NCI-H69 (cell line): ENCODE results near the gene PHLPP1.

Experiments
- DNase-seq: peaks from one replicate; lab custom pipeline; 2025; lab: John Stamatoyannopoulos, UW

The PHLPP1 gene

DNA sequence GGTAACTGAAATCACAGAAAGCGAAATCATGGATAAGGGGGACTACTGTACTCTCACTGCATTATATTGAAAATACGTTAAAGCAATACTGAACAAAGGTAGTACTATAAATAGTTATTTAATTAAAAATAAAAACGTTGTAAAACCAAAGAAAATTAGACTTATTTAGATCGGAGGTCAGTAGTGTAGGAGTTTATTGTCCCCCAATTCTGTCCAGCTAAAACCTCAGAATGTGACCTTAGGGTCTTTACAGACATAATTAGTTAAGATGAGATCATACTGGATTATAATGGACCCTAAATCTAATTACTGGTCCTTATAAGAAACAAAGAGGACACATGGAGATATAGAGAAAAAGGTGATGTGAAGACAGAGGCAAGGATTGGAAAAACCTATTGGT lies 95.3 kb downstream of the PHLPP1 start:
- no peak for DNase-seq

DNA sequence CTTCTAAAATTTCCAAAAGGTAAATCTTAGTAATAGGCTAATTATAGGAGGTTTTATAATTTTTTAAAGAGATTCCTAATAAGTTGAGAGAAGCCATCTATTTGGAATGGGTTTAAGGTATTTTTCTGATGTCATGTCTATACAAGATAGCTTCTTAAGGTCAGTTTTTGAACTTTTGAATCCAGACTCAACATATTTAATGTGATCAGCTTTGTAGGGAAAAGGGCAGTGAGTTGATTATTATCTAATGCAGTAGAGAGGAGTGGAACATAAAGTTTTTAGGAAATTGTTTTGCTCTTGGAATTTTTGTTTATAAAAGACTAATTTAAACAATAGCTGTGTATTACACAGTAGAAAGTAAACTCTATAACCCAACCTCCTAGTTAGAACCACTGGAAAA lies 96.3 kb downstream of the PHLPP1 start:
- DNase-seq: no peak

DNA sequence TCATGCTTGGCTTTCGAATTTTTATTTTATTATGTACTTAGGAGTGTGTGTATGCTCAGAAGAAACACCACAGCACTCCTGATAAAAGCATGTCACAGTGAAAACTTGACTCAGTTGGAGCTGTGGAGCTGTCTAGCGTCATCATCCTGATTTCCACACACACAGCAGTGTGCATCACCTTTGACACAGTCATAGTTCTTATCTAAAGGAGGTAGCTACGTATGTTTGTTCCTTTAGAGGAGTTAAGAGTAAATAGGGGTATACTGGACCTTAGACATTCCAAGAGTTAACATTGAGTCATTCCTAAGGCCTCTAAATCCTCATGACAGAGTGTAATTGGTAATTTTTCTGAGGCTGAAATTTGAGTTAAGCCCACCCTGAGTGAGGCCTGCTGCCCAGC lies 96.9 kb downstream of the PHLPP1 start:
- DNase-seq: no peak

DNA sequence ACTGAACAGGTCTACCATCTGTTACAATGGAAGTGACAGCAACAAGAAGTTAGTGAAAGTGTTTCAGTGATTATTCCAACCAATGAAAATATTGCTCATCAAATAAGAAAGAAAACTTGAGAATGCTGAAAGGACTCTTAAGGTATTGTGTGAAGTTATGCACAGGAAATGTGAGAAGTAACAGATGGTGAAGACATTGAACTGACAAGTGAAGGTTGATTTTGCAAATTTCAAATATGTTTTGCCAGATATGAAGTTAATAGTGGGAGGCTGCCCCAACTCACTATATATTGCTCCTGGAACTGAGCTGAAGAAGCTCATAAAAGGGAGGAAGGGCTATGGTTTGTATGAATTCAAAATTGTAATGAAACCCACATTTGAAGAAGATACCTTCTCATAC lies 97.5 kb downstream of the PHLPP1 start:
- no peak for DNase-seq

DNA sequence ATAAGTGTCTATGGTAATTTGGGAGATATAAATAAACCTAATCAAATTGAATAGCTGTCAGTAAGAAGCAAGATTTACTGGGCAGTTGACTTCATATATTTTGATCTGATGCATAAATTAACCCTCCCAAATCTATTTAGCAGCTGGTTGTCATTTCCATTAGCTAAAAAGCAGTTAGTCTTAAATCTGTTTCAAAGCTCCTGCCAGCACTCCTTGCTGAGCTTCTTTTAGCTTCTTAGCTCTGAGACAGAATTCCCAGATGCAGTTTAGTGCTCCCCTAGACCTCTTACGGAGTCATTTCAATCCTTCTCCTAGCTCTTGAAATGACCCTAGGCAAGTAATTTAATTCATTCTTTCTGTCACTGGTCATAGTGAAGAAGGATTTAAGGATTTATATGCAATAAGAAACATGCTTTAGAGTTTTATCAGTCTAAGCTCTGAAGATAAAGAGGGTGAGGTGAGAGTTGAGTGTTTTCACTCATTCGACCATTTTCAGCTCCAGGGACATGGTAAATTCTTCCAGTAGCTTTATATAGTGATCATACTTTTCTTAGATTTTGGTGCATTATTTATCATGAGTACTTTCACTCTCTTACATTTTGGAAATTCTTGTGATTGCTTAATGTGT lies 98.9 kb downstream of the PHLPP1 start:
- DNase-seq: peak; percentile 32

DNA sequence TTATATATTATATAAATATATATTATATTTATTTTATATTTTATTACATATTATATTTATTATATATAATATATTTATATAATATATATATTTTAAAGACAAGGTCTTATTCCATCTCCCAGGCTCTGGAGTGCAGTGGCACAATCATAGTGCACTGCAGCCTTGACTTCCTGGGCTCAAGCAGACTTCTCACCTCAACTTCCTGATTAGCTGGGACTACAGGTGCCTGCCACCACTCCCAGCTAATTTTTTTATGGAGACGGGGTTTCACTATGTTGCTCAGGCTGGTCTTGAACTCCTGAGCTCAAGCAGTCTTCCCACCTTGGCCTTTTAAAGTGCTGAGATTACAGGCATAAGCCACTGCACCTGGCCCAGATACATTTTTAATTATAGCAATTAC lies 110.0 kb downstream of the PHLPP1 start:
- peak; percentile 73 for DNase-seq

DNA sequence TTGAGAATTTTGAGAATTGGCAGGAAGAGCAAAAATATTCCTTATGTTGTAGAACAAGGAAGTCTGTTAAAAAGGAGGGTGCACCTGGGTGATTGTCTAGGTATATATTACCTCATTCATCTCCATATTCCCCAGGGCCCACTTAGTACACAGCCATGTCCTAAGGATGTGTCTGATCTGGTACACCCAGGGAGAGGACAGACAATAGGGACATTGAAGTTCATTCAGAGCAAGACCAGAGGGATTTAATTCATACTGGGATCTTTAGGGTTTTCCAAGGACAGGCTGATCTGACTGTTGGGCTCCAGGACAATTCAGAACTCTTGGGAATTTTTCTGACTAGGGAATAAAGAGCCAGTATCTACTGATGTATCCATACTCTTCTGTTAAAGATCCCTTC lies 112.1 kb downstream of the PHLPP1 start:
- peak; percentile 99 for DNase-seq

DNA sequence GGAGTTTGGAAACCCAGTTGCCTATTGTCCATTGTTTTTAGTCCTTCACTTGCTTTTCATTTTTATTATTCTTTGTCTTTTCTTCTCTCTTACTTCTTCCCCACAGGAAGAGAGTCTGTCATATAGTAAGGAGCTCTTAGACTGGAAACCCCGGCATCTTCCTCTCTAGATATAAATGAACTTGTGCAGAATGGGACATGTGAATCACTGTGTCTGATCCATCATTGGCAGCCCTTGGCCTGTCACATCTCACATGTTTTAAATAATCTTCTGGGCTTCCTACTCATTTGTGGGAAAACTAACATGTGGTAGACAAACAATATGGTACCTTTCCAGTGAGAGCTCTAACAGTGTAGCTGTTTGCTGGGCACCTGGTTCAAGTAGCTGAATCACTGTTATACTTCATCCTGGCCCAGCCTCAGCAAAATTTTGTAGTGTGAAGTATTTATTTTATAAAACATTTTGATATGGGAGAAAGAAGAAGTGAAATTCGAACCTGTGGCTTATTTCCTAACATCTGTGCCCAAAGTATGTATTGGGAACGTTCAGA lies 112.8 kb downstream of the PHLPP1 start:
- peak; percentile 31 for DNase-seq

DNA sequence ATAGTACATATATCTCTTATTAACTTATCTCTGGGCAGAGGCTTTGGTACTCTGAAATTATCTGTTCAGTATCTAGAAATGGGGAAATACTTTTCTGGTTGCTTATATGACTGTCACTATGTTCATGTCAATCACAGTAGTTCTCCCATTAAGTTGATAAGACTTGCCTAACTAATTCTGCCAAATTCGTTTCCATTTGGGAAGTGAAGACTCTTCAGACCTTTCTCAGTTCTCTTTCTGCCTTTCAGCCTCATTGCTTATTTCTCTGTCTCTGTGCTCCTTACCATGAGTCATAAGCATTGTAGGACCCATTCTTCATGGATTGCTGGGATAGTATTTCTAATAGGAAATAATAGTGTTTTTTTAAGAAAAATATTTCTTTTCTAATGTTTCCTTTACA lies 113.5 kb downstream of the PHLPP1 start:
- no peak for DNase-seq

DNA sequence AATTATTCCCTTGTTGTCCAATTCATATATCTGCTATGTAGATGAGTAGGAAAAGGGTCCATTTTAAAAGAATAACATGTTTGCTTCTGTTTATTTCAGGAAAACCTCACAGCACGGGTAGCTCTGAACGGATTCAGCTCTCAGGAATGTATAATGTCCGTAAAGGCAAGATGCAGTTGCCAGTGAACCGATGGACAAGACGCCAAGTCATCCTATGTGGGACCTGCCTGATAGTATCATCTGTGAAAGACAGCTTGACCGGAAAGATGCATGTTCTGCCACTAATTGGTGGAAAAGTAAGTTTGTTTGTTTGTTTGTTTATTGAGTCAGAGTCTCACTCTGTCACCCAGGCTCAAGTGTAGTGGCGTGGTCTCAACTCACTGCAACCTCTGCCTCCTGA lies 114.6 kb downstream of the PHLPP1 start:
- DNase-seq: no peak

DNA sequence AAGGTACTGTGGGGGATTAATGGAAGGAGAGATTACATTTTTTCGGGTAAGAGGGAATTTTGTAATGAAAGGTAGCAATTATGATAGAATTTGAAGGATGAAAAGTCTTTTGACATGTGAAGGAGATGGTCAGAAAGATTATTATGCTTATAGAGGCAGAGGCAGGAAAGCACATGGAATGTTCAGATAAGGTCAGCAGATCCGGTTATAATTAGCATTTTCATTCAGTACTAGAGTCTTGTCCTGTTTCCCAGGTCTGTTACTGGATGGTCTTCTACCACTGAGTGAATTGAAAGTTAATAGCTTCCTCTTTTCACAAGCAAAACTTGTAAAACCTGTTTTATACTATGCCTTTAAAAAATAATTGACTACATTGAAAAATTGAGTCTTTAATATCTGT lies 116.9 kb downstream of the PHLPP1 start:
- no peak for DNase-seq

DNA sequence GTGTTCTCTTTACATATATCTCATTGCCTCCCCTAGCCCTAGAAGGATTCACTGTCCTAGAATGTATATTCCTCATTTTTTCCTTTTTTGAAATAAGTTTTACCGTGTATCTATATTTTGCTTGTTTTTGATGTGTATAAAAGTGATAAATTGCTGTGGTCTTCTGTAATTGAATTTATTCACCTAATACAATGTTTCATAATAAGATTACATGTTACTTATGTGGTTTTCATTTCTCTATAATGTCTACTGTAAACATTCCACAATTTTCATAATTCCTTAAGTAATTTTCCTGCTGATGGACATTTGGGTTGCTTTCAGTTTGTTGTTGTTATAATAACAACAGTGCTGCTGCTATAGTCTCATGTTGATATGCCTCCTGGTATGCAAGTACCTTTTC lies 118.2 kb downstream of the PHLPP1 start:
- no peak for DNase-seq

DNA sequence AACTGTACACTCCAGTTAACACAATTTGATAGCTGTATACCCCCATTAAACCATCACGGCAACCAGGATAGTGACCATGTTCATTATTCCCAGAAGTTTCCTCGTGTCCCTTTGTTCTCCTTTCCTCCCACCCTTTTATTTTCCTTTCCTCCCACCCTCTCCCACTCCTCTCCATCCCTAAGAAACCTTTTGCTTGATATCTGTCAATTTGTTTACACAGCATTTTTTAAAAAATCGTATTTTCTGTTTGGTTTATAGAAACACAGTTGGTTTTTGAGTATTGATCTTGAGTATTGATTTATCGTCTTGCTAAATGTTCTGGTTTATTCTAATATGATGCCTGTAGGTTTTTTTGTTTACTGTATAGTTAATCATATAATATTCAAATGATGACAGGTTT lies 119.4 kb downstream of the PHLPP1 start:
- no peak for DNase-seq

DNA sequence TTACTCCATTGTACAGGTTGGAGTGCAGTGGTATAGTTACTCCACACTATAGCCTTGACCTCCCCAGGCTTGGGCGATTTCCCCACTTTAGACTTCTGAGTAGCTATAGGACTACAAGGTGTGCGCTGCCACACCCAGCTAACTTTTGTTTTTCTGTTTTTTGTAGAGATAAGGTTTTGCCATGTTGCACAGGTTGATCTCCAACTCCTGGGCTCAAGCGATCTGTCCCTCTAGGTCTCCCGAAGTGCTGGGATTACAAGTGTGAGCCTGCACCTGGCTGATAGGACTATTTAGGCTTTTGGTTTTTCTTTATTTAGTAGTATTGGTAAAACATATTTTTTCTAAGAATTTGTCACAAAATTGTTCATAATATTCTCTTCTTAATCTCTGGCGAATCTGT lies 121.7 kb downstream of the PHLPP1 start:
- no peak for DNase-seq

DNA sequence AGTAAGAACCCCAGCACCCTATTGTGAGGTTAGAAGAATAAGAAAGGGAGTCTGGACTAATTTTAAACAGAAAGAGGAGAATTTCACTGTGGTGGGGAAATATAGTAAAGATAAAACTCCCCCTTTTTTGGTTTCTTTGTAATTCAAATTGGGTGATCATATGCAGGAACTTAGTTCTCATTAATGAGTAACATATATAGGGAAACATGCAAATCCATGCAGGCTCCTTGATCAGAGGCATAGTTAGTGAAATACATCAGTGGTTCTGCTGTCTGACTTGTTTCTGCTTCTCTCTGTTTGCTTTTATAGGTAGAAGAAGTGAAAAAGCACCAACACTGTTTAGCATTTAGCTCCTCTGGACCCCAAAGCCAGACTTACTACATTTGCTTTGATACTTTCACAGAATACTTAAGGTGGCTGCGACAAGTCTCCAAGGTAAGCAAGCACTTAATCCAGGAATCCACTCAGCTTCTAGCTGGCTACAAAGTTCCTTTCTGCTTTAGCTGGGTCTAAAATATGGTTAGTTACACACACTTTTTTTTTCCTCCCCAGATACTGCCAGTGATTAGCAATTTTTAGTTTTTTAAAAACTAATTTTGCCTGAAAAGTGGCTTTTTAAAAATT lies 123.2 kb downstream of the PHLPP1 start:
- DNase-seq: no peak

DNA sequence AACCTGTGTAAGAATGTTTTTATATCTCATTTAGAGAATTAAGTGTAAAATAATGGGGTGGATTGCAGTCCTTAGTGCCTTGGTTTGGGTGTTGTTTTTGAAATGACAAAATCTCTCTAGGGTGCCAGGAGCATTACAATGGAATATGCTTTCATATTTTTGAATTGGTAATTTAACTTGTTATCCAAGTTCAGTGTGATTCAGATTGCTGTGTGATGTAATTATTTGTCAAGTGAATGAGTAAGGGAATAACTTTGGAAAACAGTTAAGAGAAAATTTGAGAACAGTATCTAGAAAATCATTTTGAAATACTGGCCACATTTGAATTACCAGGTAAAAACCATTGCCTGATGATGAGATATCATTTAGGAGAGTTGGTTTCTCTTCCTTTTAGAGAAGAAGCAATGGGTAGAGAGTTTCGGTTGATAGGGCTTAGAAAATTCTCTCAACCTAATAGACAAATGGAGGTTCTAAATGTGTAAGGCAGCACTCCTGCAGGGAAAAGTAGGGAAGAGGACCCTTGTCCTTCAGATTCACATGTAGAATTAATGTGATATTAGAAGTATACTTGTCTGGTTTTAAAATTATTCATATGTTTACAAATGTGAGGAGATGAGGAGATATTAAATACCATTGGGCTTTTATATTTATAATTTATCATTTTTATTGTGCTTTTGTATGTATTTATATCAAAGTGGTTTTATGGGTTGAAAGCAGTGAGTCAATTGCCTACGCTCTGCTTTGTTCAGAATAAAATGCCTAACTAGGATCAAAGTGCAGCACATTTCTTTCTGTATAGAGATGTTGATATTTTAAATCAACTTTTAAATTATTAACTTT lies 124.8 kb downstream of the PHLPP1 start:
- DNase-seq: no peak

DNA sequence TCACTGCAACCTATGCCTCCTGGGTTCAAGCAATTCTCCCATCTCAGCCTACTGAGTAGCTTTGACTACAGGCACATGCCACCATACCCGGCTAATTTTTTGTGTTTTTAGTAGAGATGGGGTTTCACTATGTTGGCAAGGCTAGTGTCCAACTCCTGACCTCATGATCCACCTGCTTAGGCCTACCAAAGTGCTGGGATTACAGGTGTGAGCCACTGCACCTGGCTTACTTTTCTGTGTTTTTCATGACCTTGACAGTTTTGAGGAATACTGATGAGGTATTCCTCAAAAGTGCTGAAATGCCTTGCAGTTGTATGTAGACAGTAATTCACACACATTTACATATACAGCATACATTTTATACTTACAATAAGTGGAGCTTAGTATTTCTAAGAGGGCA lies 126.1 kb downstream of the PHLPP1 start:
- DNase-seq: no peak

DNA sequence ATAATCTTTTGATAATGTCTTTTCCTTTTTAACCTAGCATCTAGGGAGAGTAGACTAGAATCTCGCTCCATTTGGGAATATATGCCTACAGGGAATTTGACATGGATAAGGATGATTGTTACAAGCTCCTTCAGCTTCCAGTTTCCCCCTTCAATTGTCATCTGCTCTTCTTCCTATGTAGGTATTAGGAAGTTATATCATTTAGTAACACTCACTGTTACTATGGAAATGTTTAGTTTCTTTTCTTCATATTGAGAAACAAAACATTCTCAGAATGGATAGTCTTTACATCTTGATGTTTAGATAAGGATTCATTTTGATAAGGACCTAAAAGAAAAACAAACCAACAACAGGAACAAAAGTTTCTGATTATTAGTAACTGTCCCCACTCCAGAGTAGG lies 127.6 kb downstream of the PHLPP1 start:
- no peak for DNase-seq

DNA sequence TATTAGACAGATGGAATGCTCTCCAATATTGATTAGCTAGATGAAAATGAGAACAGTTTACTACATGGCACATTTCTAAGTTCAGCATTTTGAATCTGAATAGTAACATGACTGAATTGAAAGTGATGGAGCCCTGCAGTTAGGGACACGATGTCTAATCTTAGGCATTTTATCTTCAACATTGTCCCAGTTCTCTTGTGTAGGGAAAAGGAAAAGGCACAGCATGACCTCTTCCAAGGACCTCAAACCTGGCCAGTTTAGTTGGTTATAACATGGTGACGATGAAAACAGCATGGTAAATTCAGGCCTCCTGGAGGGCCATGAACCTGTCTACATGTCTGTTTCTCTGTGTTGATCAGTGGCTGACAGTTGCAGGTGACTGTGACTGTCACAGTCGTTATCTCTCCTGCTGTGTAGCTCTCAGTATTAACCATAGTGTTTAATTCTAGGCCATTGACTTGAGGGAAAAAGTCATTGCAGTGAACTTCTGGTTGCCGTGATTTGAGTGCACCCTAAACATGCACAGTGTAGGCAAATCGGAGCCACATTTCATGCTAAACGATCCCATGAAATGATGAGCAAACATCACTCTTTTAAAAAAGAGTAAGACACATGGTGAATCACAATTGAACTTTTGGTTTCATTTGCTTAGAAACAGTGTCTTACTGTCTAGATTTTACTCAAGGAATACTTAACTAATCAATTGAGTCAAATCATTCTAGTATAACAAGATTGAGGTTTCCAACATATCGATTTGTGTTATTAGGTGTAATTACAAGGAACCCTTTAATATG lies 129.7 kb downstream of the PHLPP1 start:
- DNase-seq: peak; percentile 36

DNA sequence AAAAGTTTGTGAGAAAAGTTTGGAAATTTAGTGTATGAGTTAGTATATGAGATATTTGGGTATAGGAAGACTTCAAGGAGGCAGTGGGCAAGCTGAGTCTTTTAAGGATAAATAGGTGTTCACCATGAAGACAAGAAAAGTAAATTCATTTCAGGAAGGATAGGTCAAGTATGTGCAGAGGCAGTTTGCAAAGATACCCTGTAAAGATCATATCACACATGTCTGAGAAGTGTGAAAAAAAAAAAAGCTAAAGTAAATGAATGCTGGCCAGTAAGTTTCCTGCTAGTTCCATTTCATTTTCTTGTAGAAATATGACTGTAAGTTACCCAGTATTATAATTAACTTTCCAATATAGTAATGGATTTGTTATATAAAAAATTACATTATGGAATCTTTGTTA lies 131.0 kb downstream of the PHLPP1 start:
- DNase-seq: no peak

DNA sequence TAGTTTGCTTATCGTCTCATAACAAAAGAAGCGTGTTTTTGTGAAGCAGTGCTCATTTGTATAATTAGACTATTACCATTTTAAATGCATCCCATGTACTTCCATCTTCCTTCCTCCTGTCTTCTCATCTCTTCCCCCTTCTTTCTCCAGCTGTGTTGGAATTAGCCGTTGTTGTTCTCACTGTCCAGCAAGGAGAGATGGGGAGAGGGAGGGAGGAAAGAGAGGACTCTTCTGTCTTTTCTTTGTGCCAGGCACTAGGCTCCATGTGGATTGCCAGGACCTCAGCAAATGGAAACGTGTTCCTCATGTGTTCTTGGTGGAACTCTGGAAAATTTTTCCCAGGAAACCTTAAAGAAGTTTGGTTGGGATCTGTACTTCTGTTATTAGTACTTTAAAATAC lies 131.7 kb downstream of the PHLPP1 start:
- no peak for DNase-seq

DNA sequence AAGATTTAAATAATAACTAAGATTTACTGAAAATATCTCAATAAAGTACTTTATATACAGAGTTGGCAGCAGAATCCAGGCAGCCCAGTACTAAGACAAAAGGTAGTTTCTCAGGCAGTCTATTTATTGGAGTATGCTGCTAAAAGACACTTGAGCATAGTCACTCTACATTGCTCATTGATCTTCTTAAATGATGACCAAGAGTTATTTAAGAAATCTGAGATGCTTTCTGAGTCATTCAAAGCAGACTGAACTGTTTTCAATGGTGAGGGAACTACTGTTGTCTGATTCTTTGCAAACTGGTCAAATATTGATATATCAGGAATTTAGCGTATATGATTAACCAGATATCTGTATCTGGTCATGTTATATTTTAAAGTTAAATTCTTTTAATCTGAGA lies 133.6 kb downstream of the PHLPP1 start:
- DNase-seq: no peak
